H9 (cell line): ENCODE data around the gene MGRN1. TPM values are rescaled to one million over a fixed set of nuclear protein-coding genes. Genes with fewer than 3 reads are reported as not detected.

ENCODE experiments used
- DNase-seq: peaks from one replicate; pipeline ENCODE4 v3.0.0-alpha.2; 2017
- H2AFZ ChIP-seq: one replicate; pipeline ENCODE4 v1.6.1; 2013; ENCODE audit warnings: mild to moderate bottlenecking, low read length, control low read depth, moderate library complexity
- H2AK5ac ChIP-seq: 2 replicates; pipeline ENCODE4 v1.6.1; 2013; ENCODE audit warnings: low read length, control low read depth, mixed read lengths; ENCODE audit not compliant: insufficient read length
- H2BK120ac ChIP-seq: one replicate; pipeline ENCODE4 v1.6.1; 2013; ENCODE audit warnings: low read depth, mild to moderate bottlenecking, low read length, control low read depth, inconsistent platforms; ENCODE audit not compliant: poor library complexity, severe bottlenecking
- H2BK12ac ChIP-seq: 2 replicates; pipeline ENCODE4 v1.6.1; 2013; ENCODE audit warnings: low read length, control low read depth, mixed read lengths, low read depth; ENCODE audit not compliant: insufficient read length
- H2BK15ac ChIP-seq: 2 replicates; pipeline ENCODE4 v1.6.1; 2013; ENCODE audit warnings: low read depth, low read length, control low read depth
- H2BK20ac ChIP-seq: one replicate; pipeline ENCODE4 v1.6.1; 2013; ENCODE audit warnings: low read depth, mild to moderate bottlenecking, low read length, control low read depth, inconsistent platforms; ENCODE audit not compliant: poor library complexity, severe bottlenecking
- H2BK5ac ChIP-seq: 2 replicates; pipeline ENCODE4 v1.6.1; 2013; ENCODE audit warnings: low read length, control low read depth, mixed read lengths; ENCODE audit not compliant: insufficient read length
- H3K14ac ChIP-seq: 2 replicates; pipeline ENCODE4 v1.6.1; 2013; ENCODE audit warnings: low read length, control low read depth; ENCODE audit not compliant: insufficient read depth
- H3K18ac ChIP-seq: 2 replicates; pipeline ENCODE4 v1.6.1; 2013; ENCODE audit warnings: low read depth, mild to moderate bottlenecking, mixed read lengths, low read length, control low read depth; ENCODE audit not compliant: insufficient read length
- H3K23ac ChIP-seq: 2 replicates; pipeline ENCODE4 v1.6.1; 2013; ENCODE audit warnings: low read length, control low read depth, mixed read lengths, low read depth; ENCODE audit not compliant: insufficient read length
- H3K23me2 ChIP-seq: 2 replicates; pipeline ENCODE4 v1.6.1; 2013; ENCODE audit warnings: low read depth, mild to moderate bottlenecking, mixed read lengths, low read length, control low read depth; ENCODE audit not compliant: insufficient read length, poor library complexity, severe bottlenecking
- H3K27ac ChIP-seq: 2 replicates; pipeline ENCODE4 v1.5.1; 2013; ENCODE audit warnings: low read length, control low read depth, mixed read lengths, low read depth; ENCODE audit not compliant: insufficient read length
- H3K27me3 ChIP-seq: 2 replicates; pipeline ENCODE4 v1.6.1; 2013; ENCODE audit warnings: low read length, control low read depth, inconsistent platforms; ENCODE audit not compliant: insufficient read depth
- H3K4ac ChIP-seq: 2 replicates; pipeline ENCODE4 v1.6.1; 2013; ENCODE audit warnings: low read depth, mild to moderate bottlenecking, control low read depth, inconsistent platforms, low read length, moderate library complexity
- H3K4me1 ChIP-seq: 2 replicates; pipeline ENCODE4 v1.6.1; 2013; ENCODE audit warnings: low read length, control low read depth, inconsistent platforms; ENCODE audit not compliant: insufficient read depth
- H3K4me2 ChIP-seq: 2 replicates; pipeline ENCODE4 v1.6.1; 2013; ENCODE audit warnings: low read length, control low read depth, mixed read lengths; ENCODE audit not compliant: insufficient read length, insufficient read depth
- H3K56ac ChIP-seq: 2 replicates; pipeline ENCODE4 v1.6.1; 2013; ENCODE audit warnings: low read depth, mild to moderate bottlenecking, mixed read lengths, low read length, control low read depth; ENCODE audit not compliant: insufficient read length
- H3K79me1 ChIP-seq: 2 replicates; pipeline ENCODE4 v1.6.1; 2013; ENCODE audit warnings: low read depth, mild to moderate bottlenecking, moderate library complexity, low read length, control low read depth, inconsistent platforms; ENCODE audit not compliant: insufficient read depth, poor library complexity, severe bottlenecking
- H3K79me2 ChIP-seq: 2 replicates; pipeline ENCODE4 v1.6.1; 2013; ENCODE audit warnings: low read length, control low read depth, inconsistent platforms; ENCODE audit not compliant: insufficient read depth
- H3K9ac ChIP-seq: 2 replicates; pipeline ENCODE4 v1.6.1; 2013; ENCODE audit warnings: low read length, control low read depth, mixed read lengths; ENCODE audit not compliant: insufficient read length; ENCODE audit errors: extremely low read depth
- H3K9me3 ChIP-seq: one replicate; pipeline ENCODE4 v1.6.1; 2013; ENCODE audit warnings: low read depth, low read length, inconsistent platforms; ENCODE audit not compliant: control insufficient read depth
- H3T11ph ChIP-seq: one replicate; pipeline ENCODE4 v1.6.1; 2013; ENCODE audit warnings: mild to moderate bottlenecking, low read length, control low read depth, inconsistent platforms
- H4K20me1 ChIP-seq: one replicate; pipeline ENCODE4 v1.6.1; 2013; ENCODE audit not compliant: control insufficient read depth, insufficient read length, insufficient read depth
- H4K5ac ChIP-seq: 2 replicates; pipeline ENCODE4 v1.6.1; 2013; ENCODE audit warnings: low read depth, mild to moderate bottlenecking, mixed read lengths, low read length, control low read depth; ENCODE audit not compliant: insufficient read length
- H4K8ac ChIP-seq: replicated peaks from 2 replicates; pipeline ENCODE4 v1.6.1; 2013; ENCODE audit warnings: low read length, control low read depth, mixed read lengths, low read depth; ENCODE audit not compliant: insufficient read length
- H4K91ac ChIP-seq: 2 replicates; pipeline ENCODE4 v1.6.1; 2013; ENCODE audit warnings: low read depth, mild to moderate bottlenecking, moderate library complexity, mixed read lengths, low read length, control low read depth; ENCODE audit not compliant: insufficient read length
- H3K27ac Mint-ChIP-seq, 3 experiments: 2 replicates in 2 of 3; 3 replicates in 1 of 3; pipeline ENCODE4 v1.8.0; 2020 to 2021; ENCODE audit warnings: mixed read lengths in 3 of 3, mild to moderate bottlenecking in 1 of 3, moderate library complexity in 1 of 3
- H3K27me3 Mint-ChIP-seq: 2 replicates; pipeline ENCODE4 v1.8.0; 2021; ENCODE audit warnings: low read depth, mild to moderate bottlenecking, moderate library complexity, mixed read lengths
- H3K36me3 Mint-ChIP-seq, 3 experiments: 2 replicates in 2 of 3; 3 replicates in 1 of 3; pipeline ENCODE4 v1.8.0; 2020 to 2021; ENCODE audit warnings: low read depth in 3 of 3, mixed read lengths in 3 of 3; ENCODE audit not compliant: insufficient read depth in 1 of 3
- H3K4me1 Mint-ChIP-seq, 2 experiments: 2 replicates each; pipeline ENCODE4 v1.8.0; 2020; ENCODE audit warnings: mixed read lengths in 2 of 2
- H3K4me3 Mint-ChIP-seq, 2 experiments: 2 replicates in 1 of 2; 3 replicates in 1 of 2; pipeline ENCODE4 v1.8.0; 2020 to 2021; ENCODE audit warnings: mild to moderate bottlenecking in 2 of 2, mixed read lengths in 2 of 2, moderate library complexity in 1 of 2
- H3K9me3 Mint-ChIP-seq, 2 experiments: 2 replicates in 1 of 2; 3 replicates in 1 of 2; pipeline ENCODE4 v1.8.0; 2020; ENCODE audit warnings: mild to moderate bottlenecking in 2 of 2, mixed read lengths in 2 of 2, moderate library complexity in 1 of 2
- WGBS: extraction: QIAGEN DNeasy Blood & Tissue Kit; methylation state at CpG from one replicate; pipeline ENCODE4 v1.1.7; 2013; ENCODE audit warnings: missing lambda C conversion rate, low lambda C conversion rate, mixed read lengths; ENCODE audit not compliant: insufficient read length; ENCODE audit errors: extremely low coverage; 5-methylcytosine and 5-hydroxymethylcytosine counted together
- total RNA-seq: library from RNA; stranded (reverse); gene quantifications from 2 replicates; pipeline ENCODE4 v1.2.1, GENCODE V29; 2021
- TF ChIP-seq, protein P1 (sequence below): fragments of 200-600 bp; sonication (generic); conservative IDR thresholded peaks from 3 replicates; pipeline ENCODE4 v1.8.0; 2021; ENCODE audit warnings: antibody characterized with exemption, mild to moderate bottlenecking

The MGRN1 gene
- total RNA-seq, 1 experiment from 2014 or later: 91.6 TPM

DNA sequence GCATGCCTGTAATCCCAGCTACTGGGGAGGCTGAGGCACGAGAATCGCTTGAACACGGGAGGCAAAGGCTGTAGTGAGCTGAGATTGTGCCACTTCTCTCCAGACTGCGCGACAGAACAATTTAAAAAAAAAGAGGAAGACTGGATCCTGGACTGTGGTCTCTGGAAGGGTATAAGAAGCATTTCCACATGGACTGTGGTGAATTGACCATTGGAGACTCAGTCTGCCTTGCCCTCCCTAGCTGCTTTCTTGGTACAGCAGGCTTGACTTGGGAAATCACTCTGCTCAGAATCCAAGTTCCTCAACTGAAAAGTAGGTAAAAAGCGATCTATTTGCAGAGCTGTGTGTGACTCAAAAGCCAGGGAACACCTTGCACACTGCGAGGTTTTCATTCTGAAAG, 1.0 kb upstream of the MGRN1 start:
- DNase-seq: no peak
- Histone ChIP-seq H3K27ac (no peak overlapping the region), H3K4ac (no peak overlapping the region), H3K23ac (no peak overlapping the region), H2BK15ac (no peak overlapping the region), H3K4me1 (no peaks in the 10 kb centered on the region), H3K18ac (no peak overlapping the region), H3K9ac (no peak overlapping the region), H3T11ph (no peak overlapping the region), H2AK5ac (no peak overlapping the region), H2BK5ac (no peak overlapping the region), H3K23me2 (peaks cover 10% of the 10 kb centered on the region), H2AFZ (no peak overlapping the region), H3K56ac (no peak overlapping the region), H3K9me3 (no peaks in the 10 kb centered on the region), H4K20me1 (no peaks in the 10 kb centered on the region), H3K14ac (no peak overlapping the region), H2BK20ac (no peak overlapping the region), H4K8ac (no peak overlapping the region), H4K5ac (no peak overlapping the region), H3K79me2 (peaks cover 17% of the 10 kb centered on the region; the same call in 1 of the 2 replicates), H3K4me2 (no peak overlapping the region), H4K91ac (no peak overlapping the region), H2BK120ac (no peak overlapping the region), H3K79me1 (peaks cover 6% of the 10 kb centered on the region), H2BK12ac (no peak overlapping the region), H3K27me3 (no peaks in the 10 kb centered on the region)
- Mint-ChIP-seq H3K36me3 (peaks cover 10 to 16% (median 11%) of the 10 kb centered on the region in 3 experiments), H3K27me3 (no peaks in the 10 kb centered on the region), H3K4me3 (peak overlapping the region in 1 of 2 experiments; percentile 98; a peak in 1 of 5 replicates), H3K9me3 (peaks cover 0 to 2% of the 10 kb centered on the region in 2 experiments; a peak in 2 of 5 replicates), H3K4me1 (peaks cover 21 to 25% of the 10 kb centered on the region in 2 experiments), H3K27ac (no peak overlapping the region)
- TF ChIP-seq, protein P1, sequence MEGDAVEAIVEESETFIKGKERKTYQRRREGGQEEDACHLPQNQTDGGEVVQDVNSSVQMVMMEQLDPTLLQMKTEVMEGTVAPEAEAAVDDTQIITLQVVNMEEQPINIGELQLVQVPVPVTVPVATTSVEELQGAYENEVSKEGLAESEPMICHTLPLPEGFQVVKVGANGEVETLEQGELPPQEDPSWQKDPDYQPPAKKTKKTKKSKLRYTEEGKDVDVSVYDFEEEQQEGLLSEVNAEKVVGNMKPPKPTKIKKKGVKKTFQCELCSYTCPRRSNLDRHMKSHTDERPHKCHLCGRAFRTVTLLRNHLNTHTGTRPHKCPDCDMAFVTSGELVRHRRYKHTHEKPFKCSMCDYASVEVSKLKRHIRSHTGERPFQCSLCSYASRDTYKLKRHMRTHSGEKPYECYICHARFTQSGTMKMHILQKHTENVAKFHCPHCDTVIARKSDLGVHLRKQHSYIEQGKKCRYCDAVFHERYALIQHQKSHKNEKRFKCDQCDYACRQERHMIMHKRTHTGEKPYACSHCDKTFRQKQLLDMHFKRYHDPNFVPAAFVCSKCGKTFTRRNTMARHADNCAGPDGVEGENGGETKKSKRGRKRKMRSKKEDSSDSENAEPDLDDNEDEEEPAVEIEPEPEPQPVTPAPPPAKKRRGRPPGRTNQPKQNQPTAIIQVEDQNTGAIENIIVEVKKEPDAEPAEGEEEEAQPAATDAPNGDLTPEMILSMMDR: no peak
- no CpG with 5 or more reads among the region's 7 CpGs for WGBS
